ENCODE measurements around the gene YPEL1. TPM values are rescaled to one million over a fixed set of nuclear protein-coding genes. Genes with fewer than 3 reads are reported as not detected.

The YPEL1 gene
- total and polyA plus RNA-seq, 2 donors (not counting 1 experiment from before 2014, with no cell fraction given) = 0.36 to 2.3 TPM

DNA sequence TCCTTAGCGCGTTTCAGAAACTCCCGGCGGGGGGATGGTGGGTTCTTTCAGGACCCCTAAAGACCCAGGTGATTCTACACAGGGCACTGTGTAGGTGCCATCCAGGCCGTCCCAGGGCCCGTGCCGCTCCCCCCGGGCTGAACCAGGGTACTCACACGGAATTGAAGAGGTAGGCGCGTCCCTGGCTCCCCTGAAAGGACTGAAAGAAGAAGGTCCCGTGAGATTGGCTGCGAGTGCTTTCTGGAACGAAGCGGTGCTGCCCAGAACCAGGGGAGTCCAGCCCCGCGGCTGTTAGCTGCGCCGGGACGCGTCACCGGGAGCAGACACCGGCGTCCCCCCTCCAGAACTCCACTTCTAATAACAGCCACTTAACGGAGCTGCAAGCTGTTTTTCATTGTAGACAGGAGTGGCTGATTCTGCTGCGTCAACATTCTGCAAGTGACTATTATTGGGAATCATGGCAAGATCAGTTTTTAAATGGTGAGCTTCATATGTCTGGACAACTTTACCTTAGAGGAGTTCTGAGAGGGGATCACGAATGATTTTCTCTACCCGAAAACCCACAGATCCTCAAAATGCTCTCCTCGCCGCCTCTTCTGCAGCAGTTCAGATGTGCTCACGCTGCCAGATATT lies 31.8 kb downstream of the YPEL1 start:
- no peaks in the 10 kb centered on the region for H3K9me3 ChIP-seq (ENCODE audit: control insufficient read depth, insufficient read depth, low read depth, low read length)
- peaks cover 3% of the 10 kb centered on the region for H3K4me1 ChIP-seq (ENCODE audit: control insufficient read depth, extremely low read depth, insufficient read depth, low read length)
- no peak overlapping the region for H3K27ac ChIP-seq (ENCODE audit: insufficient read depth, low read length)
- H3K27me3 ChIP-seq (ENCODE audit: control insufficient read depth, insufficient read depth, low read length) = no peaks in the 10 kb centered on the region
- no peak overlapping the region for H3K4me2 ChIP-seq (ENCODE audit: extremely low read depth, insufficient read depth, low read length)
- no peak overlapping the region for H2AFZ ChIP-seq (ENCODE audit: low read length)
- H3K79me2 ChIP-seq (ENCODE audit: control insufficient read depth, insufficient read depth, low read length) = no peaks in the 10 kb centered on the region
- H3K36me3 ChIP-seq (ENCODE audit: control insufficient read depth, insufficient read depth, low read length) = no peaks in the 10 kb centered on the region
- H4K20me1 ChIP-seq (ENCODE audit: control insufficient read depth, extremely low read depth, insufficient read depth, low read length) = no peaks in the 10 kb centered on the region
- H3K9ac ChIP-seq (ENCODE audit: insufficient read depth, low read length) = no peak overlapping the region
- no peak overlapping the region for H3K4me3 ChIP-seq (replicated peaks in 1 of 4; ENCODE audit: control extremely low read depth in 1 of 4, insufficient read depth in 1 of 4, low read depth in 3 of 4, low read length in 4 of 4)
- DNase-seq (ENCODE audit: low read depth in 2 of 2) = no peak
- TF ChIP-seq, protein P1, sequence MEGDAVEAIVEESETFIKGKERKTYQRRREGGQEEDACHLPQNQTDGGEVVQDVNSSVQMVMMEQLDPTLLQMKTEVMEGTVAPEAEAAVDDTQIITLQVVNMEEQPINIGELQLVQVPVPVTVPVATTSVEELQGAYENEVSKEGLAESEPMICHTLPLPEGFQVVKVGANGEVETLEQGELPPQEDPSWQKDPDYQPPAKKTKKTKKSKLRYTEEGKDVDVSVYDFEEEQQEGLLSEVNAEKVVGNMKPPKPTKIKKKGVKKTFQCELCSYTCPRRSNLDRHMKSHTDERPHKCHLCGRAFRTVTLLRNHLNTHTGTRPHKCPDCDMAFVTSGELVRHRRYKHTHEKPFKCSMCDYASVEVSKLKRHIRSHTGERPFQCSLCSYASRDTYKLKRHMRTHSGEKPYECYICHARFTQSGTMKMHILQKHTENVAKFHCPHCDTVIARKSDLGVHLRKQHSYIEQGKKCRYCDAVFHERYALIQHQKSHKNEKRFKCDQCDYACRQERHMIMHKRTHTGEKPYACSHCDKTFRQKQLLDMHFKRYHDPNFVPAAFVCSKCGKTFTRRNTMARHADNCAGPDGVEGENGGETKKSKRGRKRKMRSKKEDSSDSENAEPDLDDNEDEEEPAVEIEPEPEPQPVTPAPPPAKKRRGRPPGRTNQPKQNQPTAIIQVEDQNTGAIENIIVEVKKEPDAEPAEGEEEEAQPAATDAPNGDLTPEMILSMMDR (conservative IDR thresholded peaks at IDR 0.05 in 1 of 2, IDR thresholded peaks at IDR 0.05 in 1 of 2; ENCODE audit: low read depth in 1 of 2, low read length in 2 of 2) = no peak
- no peak for TF ChIP-seq EZH2 (IDR thresholded peaks at IDR 0.05; ENCODE audit: low read length, missing control alignments)

DNA sequence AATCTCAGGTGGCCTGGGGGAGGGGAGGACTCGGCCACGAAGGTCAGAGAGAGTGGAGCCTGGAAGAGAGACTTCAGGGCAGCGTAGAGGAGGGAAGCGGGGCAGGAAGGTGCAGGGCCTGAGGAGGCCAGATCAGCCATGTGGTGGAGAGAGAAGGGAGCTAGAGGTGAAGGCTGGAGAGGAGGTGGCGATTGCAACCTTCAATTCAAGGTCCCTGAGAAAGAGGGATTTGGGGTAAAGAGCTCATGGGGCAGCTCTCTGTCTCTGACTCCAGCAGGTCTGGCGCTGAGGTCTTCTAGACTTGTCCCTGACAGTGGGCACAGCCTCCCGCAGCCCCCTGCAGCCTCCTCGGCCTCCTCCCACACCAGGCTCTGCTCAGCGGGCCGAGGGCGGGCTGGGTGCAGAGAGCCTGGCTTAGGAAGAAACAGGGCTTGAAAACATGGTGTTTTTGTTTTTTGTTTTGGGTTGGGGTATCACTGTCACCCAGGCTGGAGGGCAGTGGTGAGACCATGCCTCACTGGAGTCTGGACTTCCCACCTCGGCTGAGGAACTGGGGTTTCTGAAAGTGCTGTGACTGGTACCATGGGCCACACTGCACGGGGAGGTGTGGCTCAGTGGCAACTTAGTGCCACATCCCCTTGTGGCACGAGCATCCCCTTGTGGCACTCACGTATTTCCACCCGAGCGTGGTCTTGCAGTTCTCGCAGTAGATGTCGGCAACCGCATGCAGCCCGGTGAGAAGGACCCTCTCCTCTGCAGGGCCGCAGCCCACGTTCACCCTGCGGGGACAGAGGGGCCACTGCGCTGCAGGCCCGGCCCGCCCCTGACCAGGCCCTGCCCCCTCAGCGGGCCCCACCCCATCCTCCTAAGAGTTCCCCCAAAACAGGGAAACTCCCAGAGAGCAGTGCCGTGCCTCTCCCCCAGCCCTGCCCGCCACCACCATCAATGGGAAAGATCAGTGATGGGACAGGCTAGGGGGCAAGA lies 32.6 kb downstream of the YPEL1 start:
- TF ChIP-seq, protein P1 (conservative IDR thresholded peaks at IDR 0.05 in 1 of 2, IDR thresholded peaks at IDR 0.05 in 1 of 2; ENCODE audit: low read depth in 1 of 2, low read length in 2 of 2) = no peak
- no peak for TF ChIP-seq EZH2 (IDR thresholded peaks at IDR 0.05; ENCODE audit: low read length, missing control alignments)
- no peak overlapping the region for H3K4me2 ChIP-seq (ENCODE audit: extremely low read depth, insufficient read depth, low read length)
- no peak overlapping the region for H2AFZ ChIP-seq (ENCODE audit: low read length)
- H3K9me3 ChIP-seq (ENCODE audit: control insufficient read depth, insufficient read depth, low read depth, low read length) = no peaks in the 10 kb centered on the region
- no peaks in the 10 kb centered on the region for H3K79me2 ChIP-seq (ENCODE audit: control insufficient read depth, insufficient read depth, low read length)
- no peaks in the 10 kb centered on the region for H3K36me3 ChIP-seq (ENCODE audit: control insufficient read depth, insufficient read depth, low read length)
- H4K20me1 ChIP-seq (ENCODE audit: control insufficient read depth, extremely low read depth, insufficient read depth, low read length) = no peaks in the 10 kb centered on the region
- H3K4me1 ChIP-seq (ENCODE audit: control insufficient read depth, extremely low read depth, insufficient read depth, low read length) = peaks cover 8% of the 10 kb centered on the region
- no peak overlapping the region for H3K9ac ChIP-seq (ENCODE audit: insufficient read depth, low read length)
- no peak overlapping the region for H3K27ac ChIP-seq (ENCODE audit: insufficient read depth, low read length)
- H3K27me3 ChIP-seq (ENCODE audit: control insufficient read depth, insufficient read depth, low read length) = no peaks in the 10 kb centered on the region
- no peak for DNase-seq (ENCODE audit: low read depth in 2 of 2)
- H3K4me3 ChIP-seq (replicated peaks in 1 of 4; ENCODE audit: control extremely low read depth in 1 of 4, insufficient read depth in 1 of 4, low read depth in 3 of 4, low read length in 4 of 4) = no peak overlapping the region

DNA sequence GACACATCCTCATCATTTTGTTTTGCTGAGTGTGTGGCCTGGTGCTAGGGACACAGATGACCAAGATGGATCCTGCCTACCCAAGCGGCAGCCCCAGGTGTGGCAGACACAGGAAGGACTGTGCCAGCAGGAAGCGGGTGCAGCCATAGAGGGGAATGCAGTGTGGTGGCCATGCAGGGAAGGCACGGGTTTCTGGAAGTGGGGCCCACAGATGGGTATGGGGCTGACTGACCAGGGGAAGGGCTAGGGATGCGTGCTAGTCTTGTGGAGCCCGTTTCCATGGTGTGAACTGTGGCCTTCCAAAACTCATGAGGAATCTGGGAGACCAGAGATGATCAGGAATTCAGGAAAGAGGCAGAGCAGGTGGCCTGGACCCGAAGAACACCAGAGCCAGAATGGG lies 33.5 kb downstream of the YPEL1 start:
- H2AFZ ChIP-seq (ENCODE audit: low read length) = no peak overlapping the region
- no peak overlapping the region for H3K4me2 ChIP-seq (ENCODE audit: extremely low read depth, insufficient read depth, low read length)
- H3K9me3 ChIP-seq (ENCODE audit: control insufficient read depth, insufficient read depth, low read depth, low read length) = no peaks in the 10 kb centered on the region
- no peaks in the 10 kb centered on the region for H3K79me2 ChIP-seq (ENCODE audit: control insufficient read depth, insufficient read depth, low read length)
- no peak overlapping the region for H3K4me3 ChIP-seq (replicated peaks in 1 of 4; ENCODE audit: control extremely low read depth in 1 of 4, insufficient read depth in 1 of 4, low read depth in 3 of 4, low read length in 4 of 4)
- peaks cover 11% of the 10 kb centered on the region for H3K4me1 ChIP-seq (ENCODE audit: control insufficient read depth, extremely low read depth, insufficient read depth, low read length)
- H3K9ac ChIP-seq (ENCODE audit: insufficient read depth, low read length) = no peak overlapping the region
- no peaks in the 10 kb centered on the region for H3K27me3 ChIP-seq (ENCODE audit: control insufficient read depth, insufficient read depth, low read length)
- H4K20me1 ChIP-seq (ENCODE audit: control insufficient read depth, extremely low read depth, insufficient read depth, low read length) = no peaks in the 10 kb centered on the region
- DNase-seq (ENCODE audit: low read depth in 2 of 2) = no peak
- peaks cover 2% of the 10 kb centered on the region for H3K36me3 ChIP-seq (ENCODE audit: control insufficient read depth, insufficient read depth, low read length)
- TF ChIP-seq, protein P1 (conservative IDR thresholded peaks at IDR 0.05 in 1 of 2, IDR thresholded peaks at IDR 0.05 in 1 of 2; ENCODE audit: low read depth in 1 of 2, low read length in 2 of 2) = no peak
- TF ChIP-seq EZH2 (IDR thresholded peaks at IDR 0.05; ENCODE audit: low read length, missing control alignments) = no peak
- H3K27ac ChIP-seq (ENCODE audit: insufficient read depth, low read length) = no peak overlapping the region

All from fibroblast of lung (primary cell).